PC-3 (cell line): ENCODE results near the gene LGR4. TPM values are rescaled to one million over a fixed set of nuclear protein-coding genes. Genes with fewer than 3 reads are reported as not detected.

ENCODE experiments used
- ATAC-seq: fragments of 200-7000 bp; cut with Tn5 transposase; 2 replicates; pipeline ENCODE4 v1.9.1; 2020; ENCODE audit warnings: mild to moderate bottlenecking, moderate library complexity
- BruUV-seq: library from RNA; stranded (reverse); fragments of 400-500 nt; replicated peaks from 2 replicates; lab custom pipeline; 2021; lab: Mats Ljungman, UMichigan
- CTCF ChIA-PET: fragments of 300-600 bp; sonication (Branson Sonifier 250); formaldehyde crosslinking; loops from one replicate; lab custom pipeline; 2022; ENCODE audit warnings: antibody characterized with exemption; lab: Charles Lee
- POLR2A ChIA-PET: fragments of 300-600 bp; sonication (Branson Sonifier 250); formaldehyde crosslinking; loops from one replicate; lab custom pipeline; 2022; ENCODE audit warnings: antibody characterized with exemption; ENCODE audit not compliant: unreplicated experiment; lab: Charles Lee
- DNase-seq: peaks from one replicate; pipeline ENCODE4 v3.0.0-alpha.2; 2015
- H2AFZ ChIP-seq: fragments of 300-600 bp; sonication (generic); 2 replicates; pipeline ENCODE4 v1.6.0; 2016; ENCODE audit warnings: antibody characterized with exemption, low read length
- H3F3A ChIP-seq: fragments of 300-600 bp; sonication (generic); one replicate; pipeline ENCODE4 v1.6.0; 2017; ENCODE audit warnings: antibody characterized with exemption, low read length, control low read depth, mild to moderate bottlenecking; ENCODE audit not compliant: unreplicated experiment
- H3K27ac ChIP-seq: fragments of 300-600 bp; sonication (generic); 2 replicates; pipeline ENCODE4 v1.5.1; 2016; ENCODE audit warnings: mild to moderate bottlenecking, low read length
- H3K27me3 ChIP-seq: fragments of 300-600 bp; sonication (generic); 2 replicates; pipeline ENCODE4 v1.6.1; 2016; ENCODE audit warnings: low read length, mixed read lengths
- H3K36me3 ChIP-seq: fragments of 300-600 bp; sonication (generic); 2 replicates; pipeline ENCODE4 v1.6.1; 2016; ENCODE audit warnings: low read depth, mixed run types, low read length, mixed read lengths
- H3K4me1 ChIP-seq: fragments of 300-600 bp; sonication (generic); 2 replicates; pipeline ENCODE4 v1.5.1; 2016; ENCODE audit warnings: low read length; ENCODE audit not compliant: insufficient read depth
- H3K4me2 ChIP-seq: fragments of 300-600 bp; sonication (generic); 2 replicates; pipeline ENCODE4 v1.6.0; 2016; ENCODE audit warnings: low read length
- H3K4me3 ChIP-seq: fragments of 300-600 bp; sonication (generic); 2 replicates; pipeline ENCODE4 v1.5.1; 2016; ENCODE audit warnings: mild to moderate bottlenecking, low read length, mixed read lengths
- H3K79me2 ChIP-seq: fragments of 300-600 bp; sonication (generic); 2 replicates; pipeline ENCODE4 v1.6.1; 2017; ENCODE audit warnings: low read length, mixed read lengths
- H3K9ac ChIP-seq: fragments of 300-600 bp; sonication (generic); 2 replicates; pipeline ENCODE4 v1.6.0; 2016; ENCODE audit warnings: mild to moderate bottlenecking, low read length
- H3K9me2 ChIP-seq: fragments of 300-600 bp; sonication (generic); replicated peaks from 2 replicates; pipeline ENCODE4 v1.6.1; 2016; ENCODE audit warnings: mixed run types, low read length, mixed read lengths
- H3K9me3 ChIP-seq: fragments of 300-600 bp; sonication (generic); 2 replicates; pipeline ENCODE4 v1.6.1; 2016; ENCODE audit warnings: low read length, mixed read lengths
- H4K20me1 ChIP-seq: fragments of 300-600 bp; sonication (generic); 2 replicates; pipeline ENCODE4 v1.6.1; 2016; ENCODE audit warnings: low read length, mixed read lengths
- CTCF ChIP-seq: fragments of 300-600 bp; sonication (generic); conservative IDR thresholded peaks from 2 replicates; pipeline ENCODE4 v1.5.1; 2017; ENCODE audit warnings: antibody characterized with exemption, low read depth, mild to moderate bottlenecking, low read length
- EZH2 ChIP-seq: fragments of 300-600 bp; sonication (generic); IDR thresholded peaks from one replicate; pipeline ENCODE4 v1.6.1; 2017; ENCODE audit warnings: antibody characterized with exemption, mild to moderate bottlenecking, low read length; ENCODE audit not compliant: unreplicated experiment
- EZH2phosphoT487 ChIP-seq: fragments of 300-600 bp; sonication (generic); IDR thresholded peaks from 2 replicates; pipeline ENCODE4 v1.6.1; 2018; ENCODE audit warnings: mild to moderate bottlenecking, antibody characterized with exemption, low read length, borderline replicate concordance
- intact Hi-C: fragments of 100-400 bp; cut with micrococcal nuclease; formaldehyde crosslinking; loops from 2 replicates; pipeline ENCODE4 v1.9.0; 2023
- total RNA-seq: library from RNA; depleted of rRNA; stranded (reverse); fragments of >200 nt; gene quantifications from 2 replicates; pipeline ENCODE4 v1.2.3, GENCODE V29; 2014

Gene LGR4
- total RNA-seq, 1 experiment from 2014 or later, result 13.5 TPM

- H3K27me3 ChIP-seq, result no peaks in the 10 kb centered on the region
- ChIA-PET POLR2A (no interaction called here), CTCF (interaction anchor here (0.6 to 0.7 kb wide), 2 partner anchors 15 to 18 kb away, joined by 3 read pairs; no protein-coding TSS in a partner anchor)
- ATAC-seq (no peak), DNase-seq (no peak)
- no peaks in the 10 kb centered on the region for H3K79me2 ChIP-seq
- intact Hi-C loops, result no loop called here
- TF ChIP-seq EZH2 (no peak), CTCF (no peak), EZH2phosphoT487 (no peak)
- no peaks in the 10 kb centered on the region for H3F3A ChIP-seq
- no peaks in the 10 kb centered on the region for H4K20me1 ChIP-seq
- H3K4me2 ChIP-seq, result no peak overlapping the region
- no peak overlapping the region for H3K27ac ChIP-seq
- no peaks in the 10 kb centered on the region for H3K9me3 ChIP-seq
- no peaks in the 10 kb centered on the region for H3K9me2 ChIP-seq
- no peak overlapping the region for H3K9ac ChIP-seq
- BruUV-seq, result no TSS peak
- no peak overlapping the region for H2AFZ ChIP-seq
- H3K36me3 ChIP-seq, result no peaks in the 10 kb centered on the region; the same call in 1 of the 2 replicates
- H3K4me3 ChIP-seq, result no peak overlapping the region
- no peaks in the 10 kb centered on the region for H3K4me1 ChIP-seq
Measured at GRCh38 chr11:27373856-27374602, 98.6 kb downstream of the LGR4 start.

- POLR2A ChIA-PET, result no interaction called here
- intact Hi-C loops, result no loop called here
- H3K9me3 ChIP-seq, result no peaks in the 10 kb centered on the region
- no peaks in the 10 kb centered on the region for H3F3A ChIP-seq
- H3K9ac ChIP-seq, result no peak overlapping the region
- H3K36me3 ChIP-seq, result no peaks in the 10 kb centered on the region; the same call in 1 of the 2 replicates
- TF ChIP-seq EZH2 (no peak), CTCF (no peak), EZH2phosphoT487 (no peak)
- no peak overlapping the region for H3K4me2 ChIP-seq
- H3K27ac ChIP-seq, result no peak overlapping the region
- no peaks in the 10 kb centered on the region for H3K9me2 ChIP-seq
- no peaks in the 10 kb centered on the region for H3K79me2 ChIP-seq
- DNase-seq, result no peak
- CTCF ChIA-PET, result no interaction called here
- no peak for ATAC-seq
- H3K4me1 ChIP-seq, result no peaks in the 10 kb centered on the region
- H3K4me3 ChIP-seq, result no peak overlapping the region
- H2AFZ ChIP-seq, result no peak overlapping the region
- H4K20me1 ChIP-seq, result no peaks in the 10 kb centered on the region
- no TSS peak for BruUV-seq
- H3K27me3 ChIP-seq, result no peaks in the 10 kb centered on the region
Measured at GRCh38 chr11:27373392-27373791, 99.2 kb downstream of the LGR4 start.

- CTCF ChIA-PET, result no interaction called here
Measured at GRCh38 chr11:27372164-27372563, 100.4 kb downstream of the LGR4 start.

More at GRCh38 chr11:27372164-27372563, 100.4 kb downstream of the LGR4 start:
- H3K27ac ChIP-seq, result no peak overlapping the region
- H3F3A ChIP-seq, result no peaks in the 10 kb centered on the region
- H4K20me1 ChIP-seq, result no peaks in the 10 kb centered on the region
- no TSS peak for BruUV-seq
- intact Hi-C loops, result no loop called here
- H3K4me2 ChIP-seq, result no peak overlapping the region
- no peak overlapping the region for H3K4me3 ChIP-seq
- H3K27me3 ChIP-seq, result no peaks in the 10 kb centered on the region
- ATAC-seq, result no peak
- no peaks in the 10 kb centered on the region for H3K9me3 ChIP-seq
- H3K36me3 ChIP-seq, result no peaks in the 10 kb centered on the region; the same call in 1 of the 2 replicates
- POLR2A ChIA-PET, result no interaction called here
- TF ChIP-seq EZH2, result no peak
- no peak for TF ChIP-seq CTCF
- TF ChIP-seq EZH2phosphoT487, result no peak
- no peak overlapping the region for H2AFZ ChIP-seq
- no peaks in the 10 kb centered on the region for H3K79me2 ChIP-seq
- H3K4me1 ChIP-seq, result no peaks in the 10 kb centered on the region
- no peaks in the 10 kb centered on the region for H3K9me2 ChIP-seq
- no peak for DNase-seq
- no peak overlapping the region for H3K9ac ChIP-seq
